ENCODE data around the gene CCDC107. TPM values are rescaled to one million over a fixed set of nuclear protein-coding genes. Genes with fewer than 3 reads are reported as not detected.

The CCDC107 gene
- total RNA-seq, 1 experiment from 2014 or later, result 7.9 TPM

DNA sequence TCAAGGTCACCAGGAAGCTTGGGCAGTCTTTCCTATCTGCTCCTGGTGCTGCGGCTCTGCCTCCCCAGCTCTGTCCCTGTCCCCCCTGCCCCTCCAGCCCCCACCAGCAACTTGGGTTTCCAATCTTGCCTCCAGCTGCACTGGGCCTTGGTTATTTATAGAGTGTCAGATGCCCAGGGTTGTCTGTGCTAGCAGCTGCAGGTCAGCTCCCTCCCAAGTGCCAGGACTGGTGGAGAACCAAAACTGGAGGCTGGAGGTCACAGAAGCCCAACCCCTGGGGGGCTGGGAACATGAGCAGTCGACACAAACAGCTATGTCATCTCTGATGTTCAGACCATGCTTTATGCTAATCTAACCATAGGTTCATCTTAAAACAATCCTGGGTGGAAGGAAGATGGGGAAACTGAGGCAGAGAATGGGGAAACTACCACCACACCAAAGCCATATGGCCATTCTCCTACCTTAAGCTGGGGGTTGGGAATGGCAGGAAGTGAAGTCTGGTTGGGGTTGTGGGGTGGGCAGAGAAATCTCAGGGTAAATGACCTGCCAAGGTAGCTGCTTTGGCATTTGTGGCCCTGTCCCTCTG lies 30.0 kb downstream of the CCDC107 start:
- Histone ChIP-seq H3K27ac (no peak overlapping the region), H3K36me3 (peaks cover 63% of the 10 kb centered on the region), H3K4me3 (peak overlapping the region; percentile 60), H3K9me3 (replicated peaks) (no peaks in the 10 kb centered on the region), H3K4me1 (replicated peaks) (peaks cover 24% of the 10 kb centered on the region), H3K27me3 (replicated peaks) (no peaks in the 10 kb centered on the region)
- no peak for DNase-seq (ENCODE audit: low read depth in 1 of 2, low spot score in 2 of 2)

DNA sequence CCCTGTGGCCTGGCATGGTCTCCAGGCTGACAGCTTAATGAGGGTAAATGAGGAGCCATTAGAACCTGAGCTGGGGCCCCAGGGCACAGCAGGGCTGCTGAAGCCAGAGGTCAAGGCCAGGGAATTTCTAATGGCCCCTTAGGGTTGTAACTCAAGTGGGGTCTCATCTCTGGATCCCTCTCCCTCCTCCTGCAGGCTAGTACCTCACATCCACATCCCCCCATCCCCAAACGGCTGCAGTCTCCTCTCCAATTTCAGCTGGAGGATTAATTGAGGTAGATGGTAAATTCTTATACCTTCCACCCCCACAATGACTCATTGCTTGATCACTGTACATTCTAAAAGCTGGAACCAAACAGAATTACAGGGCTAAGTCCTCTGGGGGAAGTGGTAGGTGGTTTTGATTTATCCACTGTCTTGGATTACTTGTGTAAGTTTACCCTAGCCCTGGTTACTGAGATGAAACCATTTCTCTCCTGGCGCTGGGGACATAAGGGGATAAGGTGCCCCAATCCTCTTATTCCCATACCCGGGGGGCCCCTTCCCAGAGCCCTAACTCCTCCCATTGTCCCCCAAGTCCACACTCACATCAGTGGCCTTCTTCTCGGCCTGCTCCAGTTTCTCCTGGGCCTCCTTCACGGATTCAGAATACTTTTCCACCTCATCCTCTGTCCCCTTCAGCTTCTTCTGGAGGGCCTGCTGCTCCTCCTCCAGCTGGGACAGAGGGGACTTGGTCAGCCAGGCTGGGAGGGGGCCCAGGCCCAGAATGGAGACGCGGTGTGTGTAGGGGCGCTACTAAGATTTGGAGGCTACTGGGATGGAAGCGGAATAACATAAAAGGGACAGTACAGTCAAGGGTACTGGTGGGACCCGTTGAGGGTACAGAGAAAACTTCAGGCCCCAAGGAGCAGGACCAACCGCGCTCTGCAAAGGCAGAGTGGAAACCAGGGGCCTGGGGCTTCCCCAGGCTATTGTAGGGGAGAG lies 30.8 kb downstream of the CCDC107 start:
- peaks cover 55% of the 10 kb centered on the region for H3K36me3 ChIP-seq
- no peaks in the 10 kb centered on the region for H3K9me3 ChIP-seq (replicated peaks)
- no peaks in the 10 kb centered on the region for H3K27me3 ChIP-seq (replicated peaks)
- H3K4me1 ChIP-seq (replicated peaks), result peaks cover 24% of the 10 kb centered on the region
- peak in 1 of 2 experiments; percentile 27 for DNase-seq (ENCODE audit: low read depth in 1 of 2, low spot score in 2 of 2)
- peak overlapping the region; percentile 60 for H3K4me3 ChIP-seq
- H3K27ac ChIP-seq, result peak overlapping the region; percentile 17; the same call in 1 of the 2 replicates

DNA sequence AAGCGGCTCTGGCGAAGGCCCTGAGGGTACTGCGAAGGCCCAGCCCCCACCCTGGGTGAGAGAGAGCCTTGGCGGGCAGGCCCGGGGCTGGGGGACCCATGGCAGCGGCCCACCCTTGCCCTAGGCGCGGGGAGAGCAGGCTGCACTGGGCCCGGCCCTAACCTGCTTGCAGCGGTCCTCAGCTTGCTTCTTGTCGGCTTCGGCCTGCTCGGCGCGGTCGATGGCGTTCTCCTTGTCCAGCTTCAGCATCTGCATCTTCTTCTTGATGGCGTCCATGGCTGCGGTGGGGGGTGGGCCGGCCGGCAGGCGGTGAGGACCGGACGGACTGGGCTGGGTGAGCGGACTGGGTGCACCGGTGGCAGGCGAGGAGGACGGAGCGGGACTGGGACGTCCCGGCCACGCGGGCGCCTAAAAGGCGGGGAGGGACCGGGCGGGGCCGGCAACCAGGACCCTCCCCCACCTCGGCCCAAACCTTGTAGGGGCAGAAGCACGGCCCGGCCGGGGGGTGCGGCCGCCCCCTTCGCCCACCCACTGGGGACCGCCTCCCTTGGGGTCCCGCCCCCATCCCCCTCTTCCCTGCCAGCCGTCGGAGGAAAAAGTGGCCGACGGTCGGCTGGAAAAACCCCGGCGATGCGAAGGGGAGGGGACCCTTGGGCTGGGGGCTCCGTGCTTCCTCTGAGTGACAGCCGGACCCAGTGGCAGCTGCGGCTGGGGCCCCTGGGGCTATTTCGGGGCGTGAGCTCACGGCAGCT lies 31.6 kb downstream of the CCDC107 start, which contains the start of gene TPM2:
Gene TPM2, minus strand, starts transcription at position 384 of the 752 bp plus-strand sequence. Its CDS starts 108 bp downstream, at position 276.
- H3K4me1 ChIP-seq (replicated peaks), result peaks cover 25% of the 10 kb centered on the region
- peak within 1 kb of the TSS; percentile 77 for H3K27ac ChIP-seq
- no peaks in the 10 kb centered on the region for H3K9me3 ChIP-seq (replicated peaks)
- H3K36me3 ChIP-seq, result peaks cover 46% of the 10 kb centered on the region
- no peaks in the 10 kb centered on the region for H3K27me3 ChIP-seq (replicated peaks)
- peak within 1 kb of the TSS; percentile 60 for H3K4me3 ChIP-seq
- DNase-seq (ENCODE audit: low read depth in 1 of 2, low spot score in 2 of 2), result peak; percentile 79 to 88

DNA sequence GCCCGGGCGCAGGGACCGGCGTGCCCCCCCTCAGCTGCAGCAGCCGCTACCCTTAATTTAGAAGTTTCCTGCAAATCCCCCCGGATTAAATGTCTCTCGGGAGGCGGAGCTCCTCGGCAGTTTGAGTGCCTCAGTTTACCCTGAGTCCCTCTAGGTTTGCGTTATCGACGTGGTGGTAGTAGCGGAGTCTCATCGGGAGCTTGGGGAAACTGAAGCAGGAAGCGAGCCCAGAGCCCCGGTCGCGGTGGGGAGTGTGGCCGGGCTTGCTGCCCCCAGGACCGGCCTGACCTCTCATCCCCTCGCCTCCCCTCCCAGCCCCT lies 32.2 kb downstream of the CCDC107 start:
- Histone ChIP-seq H3K27me3 (replicated peaks) (no peaks in the 10 kb centered on the region), H3K36me3 (peaks cover 41% of the 10 kb centered on the region), H3K4me1 (replicated peaks) (peaks cover 30% of the 10 kb centered on the region), H3K27ac (peak overlapping the region; percentile 57), H3K4me3 (peak overlapping the region; percentile 60), H3K9me3 (replicated peaks) (no peaks in the 10 kb centered on the region)
- DNase-seq (ENCODE audit: low read depth in 1 of 2, low spot score in 2 of 2), result no peak

DNA sequence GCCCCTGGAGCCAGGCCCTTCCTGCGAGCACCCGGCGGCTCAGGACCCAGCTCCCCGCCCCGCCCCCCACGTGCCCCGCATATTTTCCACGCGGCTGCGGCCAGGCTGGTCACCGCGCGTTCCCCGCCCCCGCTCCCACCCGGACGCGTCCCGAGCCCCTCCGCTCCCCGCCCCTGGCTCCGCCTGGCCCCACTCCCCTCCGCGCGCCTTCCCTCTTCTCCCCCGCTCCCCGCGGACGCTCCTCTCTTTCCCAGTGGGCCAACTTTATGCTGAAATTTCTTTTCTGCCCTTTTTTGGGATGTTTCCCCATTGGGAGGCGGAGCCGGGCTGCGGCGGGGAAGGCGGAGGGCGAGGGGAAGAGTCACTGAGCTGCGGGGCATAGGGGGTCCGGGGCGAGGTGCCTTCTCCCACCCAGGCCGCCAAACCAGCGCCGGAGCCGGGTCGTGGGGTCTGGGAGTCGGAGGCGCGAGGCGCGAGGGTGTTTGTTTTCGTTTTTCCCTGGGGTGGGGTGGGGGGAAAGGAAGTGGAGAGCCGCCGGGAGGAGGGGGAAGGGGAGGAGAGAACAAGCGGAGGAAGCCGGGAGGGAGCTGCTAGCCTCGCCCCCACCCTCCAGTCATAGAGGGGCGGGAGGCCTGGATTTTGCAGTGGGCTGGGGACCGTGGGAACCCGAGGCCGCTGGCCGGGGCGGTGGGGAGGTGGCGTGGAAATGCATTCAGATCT lies 32.7 kb downstream of the CCDC107 start:
- H3K36me3 ChIP-seq, result peaks cover 37% of the 10 kb centered on the region

DNA sequence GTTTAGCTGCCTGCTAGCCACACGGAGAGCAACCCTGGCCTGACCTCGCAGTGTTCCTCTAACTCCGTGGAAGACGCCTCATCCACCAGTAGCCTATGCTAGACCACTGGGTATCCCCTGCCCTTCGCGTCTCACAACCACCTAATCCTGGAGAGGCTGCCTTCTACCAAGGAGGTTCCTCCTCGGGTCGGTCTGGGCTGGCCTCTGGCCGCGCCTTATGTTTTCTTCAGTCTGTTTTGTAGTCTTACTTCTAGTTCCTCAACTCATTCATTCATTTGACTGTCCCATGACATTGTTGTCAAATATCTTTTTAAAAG lies 33.2 kb downstream of the CCDC107 start:
- peaks cover 35% of the 10 kb centered on the region for H3K4me1 ChIP-seq (replicated peaks)
- peaks cover 37% of the 10 kb centered on the region for H3K36me3 ChIP-seq
- peak overlapping the region; percentile 77; the same call in 1 of the 2 replicates for H3K27ac ChIP-seq
- no peaks in the 10 kb centered on the region for H3K27me3 ChIP-seq (replicated peaks)
- peak overlapping the region; percentile 60 for H3K4me3 ChIP-seq
- no peak for DNase-seq (ENCODE audit: low read depth in 1 of 2, low spot score in 2 of 2)
- no peaks in the 10 kb centered on the region for H3K9me3 ChIP-seq (replicated peaks)

More for the DNA sequence above, 32.7 kb downstream of the CCDC107 start:
- Histone ChIP-seq H3K9me3 (replicated peaks) (no peaks in the 10 kb centered on the region), H3K27me3 (replicated peaks) (no peaks in the 10 kb centered on the region), H3K4me1 (replicated peaks) (peaks cover 33% of the 10 kb centered on the region), H3K4me3 (peak overlapping the region; percentile 60), H3K27ac (peak overlapping the region; percentile 77)
- DNase-seq (ENCODE audit: low read depth in 1 of 2, low spot score in 2 of 2), result peak; percentile 44 to 74

DNA sequence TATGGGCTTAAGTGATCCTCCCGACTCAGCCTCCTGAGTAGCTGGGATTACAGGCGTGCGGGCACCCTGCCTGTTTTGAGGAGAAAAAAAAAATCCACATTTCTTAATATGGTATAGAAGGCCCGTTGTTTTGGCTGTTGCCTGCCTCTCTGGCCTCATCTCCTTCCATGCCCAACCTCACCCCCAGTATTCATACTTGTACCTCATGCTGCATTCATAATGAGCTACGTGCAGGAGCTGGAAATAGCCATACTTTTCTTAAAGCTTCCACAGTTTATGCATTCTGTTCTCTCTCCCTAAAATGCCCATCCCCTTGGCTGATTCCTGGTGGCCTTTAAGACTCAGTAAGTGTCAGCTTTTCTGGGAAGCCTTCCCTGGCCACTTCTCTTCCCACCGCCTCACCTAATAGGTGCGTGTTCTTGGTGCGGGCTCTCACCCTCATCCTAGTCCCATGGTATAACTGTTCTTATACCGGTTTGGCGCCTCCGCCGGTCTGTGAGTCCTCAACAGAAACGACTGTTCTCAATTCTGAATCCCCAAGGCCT lies 33.7 kb downstream of the CCDC107 start:
- Histone ChIP-seq H3K9me3 (replicated peaks) (no peaks in the 10 kb centered on the region), H3K27me3 (replicated peaks) (no peaks in the 10 kb centered on the region), H3K36me3 (peaks cover 39% of the 10 kb centered on the region), H3K4me3 (no peak overlapping the region), H3K27ac (no peak overlapping the region), H3K4me1 (replicated peaks) (peaks cover 32% of the 10 kb centered on the region)
- DNase-seq (ENCODE audit: low read depth in 1 of 2, low spot score in 2 of 2), result no peak

DNA sequence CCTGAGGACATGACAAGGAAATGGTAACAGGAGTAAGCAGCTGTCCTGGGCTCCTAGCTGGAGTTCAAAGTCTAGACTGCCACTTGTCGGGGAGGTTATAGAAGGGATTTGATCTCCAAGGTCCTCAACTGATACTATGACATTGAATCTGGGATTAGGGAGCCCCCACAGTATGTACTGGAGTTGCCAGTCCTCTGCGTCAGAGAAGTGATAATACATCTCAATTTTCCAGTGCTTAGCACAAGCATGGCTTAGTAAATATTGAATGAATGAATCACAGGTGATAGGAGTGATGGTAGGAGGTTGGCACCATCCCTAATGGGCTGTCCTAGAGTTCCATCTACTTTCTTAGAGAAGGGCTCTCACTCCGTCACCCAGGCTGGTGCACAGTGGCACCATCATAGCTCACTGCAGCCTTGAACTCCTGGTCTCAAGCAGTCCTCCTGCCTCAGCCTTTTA lies 37.9 kb downstream of the CCDC107 start:
- Histone ChIP-seq H3K36me3 (peaks cover 44% of the 10 kb centered on the region), H3K9me3 (replicated peaks) (no peaks in the 10 kb centered on the region), H3K4me1 (replicated peaks) (peaks cover 16% of the 10 kb centered on the region), H3K4me3 (no peak overlapping the region), H3K27ac (no peak overlapping the region), H3K27me3 (replicated peaks) (no peaks in the 10 kb centered on the region)
- no peak for DNase-seq (ENCODE audit: low read depth in 1 of 2, low spot score in 2 of 2)

DNA sequence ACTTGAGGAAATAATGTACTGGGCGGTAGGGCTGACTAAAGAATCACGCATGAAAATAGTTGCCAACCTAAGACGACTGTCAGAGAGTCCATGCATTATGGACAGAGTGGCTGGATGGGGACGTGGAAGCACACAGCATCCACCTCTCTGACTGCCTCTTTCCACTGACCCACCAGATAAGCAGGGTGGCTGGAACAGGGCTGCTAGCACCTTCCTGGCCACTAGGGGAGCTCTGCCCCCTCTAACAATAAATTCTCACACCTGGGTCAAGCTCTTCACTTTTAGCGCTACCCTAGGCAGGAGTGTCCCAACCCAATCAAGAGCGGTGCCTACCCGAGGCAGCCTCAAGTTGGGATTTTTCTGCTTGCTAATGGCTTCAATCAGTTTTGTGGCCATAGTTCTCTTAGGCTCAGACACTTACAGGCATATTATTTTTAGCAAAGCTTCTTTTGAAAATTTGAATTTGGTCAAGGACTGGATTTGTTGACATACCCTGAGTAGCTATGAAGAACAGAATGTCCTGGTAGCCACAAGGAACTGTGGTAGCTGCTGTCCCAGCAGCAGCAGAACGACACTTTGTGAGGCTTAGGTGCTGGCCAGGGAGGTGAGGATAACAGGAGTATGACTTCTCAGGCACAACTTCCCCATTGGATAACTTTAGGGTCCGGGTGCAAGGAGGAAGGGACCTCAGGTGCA lies 38.6 kb downstream of the CCDC107 start:
- Histone ChIP-seq H3K9me3 (replicated peaks) (no peaks in the 10 kb centered on the region), H3K27me3 (replicated peaks) (no peaks in the 10 kb centered on the region), H3K27ac (no peak overlapping the region), H3K4me3 (no peak overlapping the region), H3K36me3 (peaks cover 48% of the 10 kb centered on the region), H3K4me1 (replicated peaks) (peaks cover 10% of the 10 kb centered on the region)
- peak in 1 of 2 experiments; percentile 26 for DNase-seq (ENCODE audit: low read depth in 1 of 2, low spot score in 2 of 2)

DNA sequence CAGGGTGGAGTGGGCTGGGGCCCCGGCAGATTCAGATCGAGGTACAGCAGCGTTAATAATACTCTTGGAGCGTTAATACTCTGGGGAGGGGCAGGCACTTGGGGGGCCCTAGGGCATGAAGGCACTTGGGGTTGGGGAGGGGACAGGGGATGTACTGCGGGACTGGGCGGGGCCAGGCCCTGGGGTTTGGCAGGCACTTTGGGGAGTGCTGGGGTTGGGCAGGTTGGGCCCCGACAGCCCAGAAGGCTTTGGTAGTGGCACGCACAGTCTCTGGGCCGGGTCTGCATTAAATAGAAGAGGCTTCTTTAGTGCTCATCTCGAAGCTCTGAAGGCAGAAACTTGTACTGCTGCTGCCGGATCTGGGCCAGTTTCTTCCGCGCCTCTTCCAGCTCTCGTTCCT lies 39.4 kb downstream of the CCDC107 start:
- Histone ChIP-seq H3K27me3 (replicated peaks) (no peaks in the 10 kb centered on the region), H3K27ac (no peak overlapping the region), H3K4me3 (no peak overlapping the region), H3K9me3 (replicated peaks) (no peaks in the 10 kb centered on the region), H3K4me1 (replicated peaks) (peaks cover 10% of the 10 kb centered on the region), H3K36me3 (peaks cover 56% of the 10 kb centered on the region)
- no peak for DNase-seq (ENCODE audit: low read depth in 1 of 2, low spot score in 2 of 2)

DNA sequence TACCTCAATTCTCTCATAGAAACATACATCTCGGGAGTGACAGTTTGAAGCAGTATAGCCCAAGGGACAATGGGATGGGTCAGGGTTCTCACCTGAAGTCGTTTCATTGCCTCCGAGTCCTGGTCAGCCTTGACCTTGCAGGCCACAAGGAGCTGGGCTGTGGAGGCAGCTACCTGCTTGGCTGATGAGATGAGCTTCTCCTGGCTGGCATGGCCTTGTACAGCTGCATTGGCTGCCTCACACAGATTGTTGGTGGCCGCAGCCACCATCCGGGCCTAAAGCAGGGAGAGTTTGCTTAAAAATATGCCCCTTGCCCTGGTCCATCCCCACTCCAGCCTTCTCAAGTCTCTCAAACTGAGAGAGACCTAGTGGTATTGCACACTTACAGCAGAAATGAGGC lies 40.1 kb downstream of the CCDC107 start:
- no peak for DNase-seq (ENCODE audit: low read depth in 1 of 2, low spot score in 2 of 2)
- no peaks in the 10 kb centered on the region for H3K9me3 ChIP-seq (replicated peaks)
- no peaks in the 10 kb centered on the region for H3K27me3 ChIP-seq (replicated peaks)
- no peak overlapping the region for H3K27ac ChIP-seq
- no peak overlapping the region for H3K4me3 ChIP-seq
- H3K36me3 ChIP-seq, result peaks cover 63% of the 10 kb centered on the region
- H3K4me1 ChIP-seq (replicated peaks), result peaks cover 10% of the 10 kb centered on the region

DNA sequence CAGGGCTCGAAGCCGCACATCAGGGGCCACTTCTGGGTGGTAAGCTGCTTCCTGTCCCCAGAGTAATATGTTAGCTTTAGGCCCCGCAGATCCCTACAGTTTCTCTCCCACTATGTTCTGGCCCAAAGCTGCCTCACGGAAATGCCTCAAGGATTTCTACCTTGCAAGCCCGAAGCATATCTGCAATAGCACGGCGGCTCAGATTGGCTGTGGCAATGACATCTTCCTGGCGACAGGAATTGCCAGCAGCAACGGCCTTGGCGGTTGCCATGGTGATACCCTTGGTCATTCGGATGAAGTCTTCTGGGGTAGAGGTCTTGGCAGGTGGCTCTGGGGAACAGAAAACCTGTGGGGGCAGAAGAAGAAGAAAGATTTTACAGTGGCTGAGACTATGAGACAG lies 41.9 kb downstream of the CCDC107 start:
- no peaks in the 10 kb centered on the region for H3K9me3 ChIP-seq (replicated peaks)
- peaks cover 7% of the 10 kb centered on the region for H3K4me1 ChIP-seq (replicated peaks)
- peaks cover 81% of the 10 kb centered on the region for H3K36me3 ChIP-seq
- no peak overlapping the region for H3K27ac ChIP-seq
- DNase-seq (ENCODE audit: low read depth in 1 of 2, low spot score in 2 of 2), result no peak
- H3K4me3 ChIP-seq, result no peak overlapping the region
- no peaks in the 10 kb centered on the region for H3K27me3 ChIP-seq (replicated peaks)
